Non-pigmented ciliary epithelial cell (primary cell): Measurements from ENCODE around the gene MCU.
A peak's percentile ranks its signal among the peaks of the same experiment; 100 is the strongest.
"Not testable (repeated sequence)": the region's sequence is repeated elsewhere in the genome, so short reads cannot be mapped to it uniquely, and the experiment has no call there.

Experiments
- DNase-seq: peaks from one replicate; pipeline ENCODE4 v3.0.0-alpha.2; 2010; ENCODE audit warnings: low read depth

MCU gene

GRCh38 chr10:72687035-72687434, 4.9 kb upstream of the MCU start:
- DNase-seq = no peak

GRCh38 chr10:72688208-72688651, 3.7 kb upstream of the MCU start:
- peak; percentile 85 for DNase-seq

- no peak for DNase-seq
These were observed 2.3 kb upstream of the MCU start for GRCh38 chr10:72689660-72690059.

- DNase-seq = no peak
These were observed 1.7 kb upstream of the MCU start for GRCh38 chr10:72690071-72690755.

- DNase-seq = no peak
These were observed 477 bp upstream of the MCU start for GRCh38 chr10:72691470-72691862.

GRCh38 chr10:72692744-72692993, 726 bp downstream of the MCU start:
- DNase-seq = no peak

- no peak for DNase-seq
These were observed 1.2 kb downstream of the MCU start for GRCh38 chr10:72692994-72693781.

GRCh38 chr10:72694476-72695369, 2.8 kb downstream of the MCU start:
- DNase-seq = no peak

GRCh38 chr10:72695496-72695895, 3.6 kb downstream of the MCU start:
- no peak for DNase-seq

- DNase-seq = no peak
These were observed 5.8 kb downstream of the MCU start for GRCh38 chr10:72697716-72698115.

- DNase-seq = not testable (repeated sequence)
These were observed 10.5 kb downstream of the MCU start for GRCh38 chr10:72702465-72702864.

- DNase-seq = no peak
These were observed 11.1 kb downstream of the MCU start for GRCh38 chr10:72702868-72703581.

GRCh38 chr10:72704117-72704516, 12.2 kb downstream of the MCU start:
- no peak for DNase-seq

- no peak for DNase-seq
These were observed 17.1 kb downstream of the MCU start for GRCh38 chr10:72709041-72709440.

- DNase-seq = no peak
These were observed 20.2 kb downstream of the MCU start for GRCh38 chr10:72712136-72712535.

GRCh38 chr10:72719941-72720592, 28.1 kb downstream of the MCU start:
- no peak for DNase-seq

GRCh38 chr10:72720814-72721660, 29.1 kb downstream of the MCU start:
- no peak for DNase-seq

- DNase-seq = no peak
These were observed 35.2 kb downstream of the MCU start for GRCh38 chr10:72727130-72727529.

- no peak for DNase-seq
These were observed 36.5 kb downstream of the MCU start for GRCh38 chr10:72728462-72728861.

- DNase-seq = no peak
These were observed 37.6 kb downstream of the MCU start for GRCh38 chr10:72729528-72729927.

GRCh38 chr10:72730479-72730878, 38.5 kb downstream of the MCU start:
- no peak for DNase-seq
